Caco-2 (cell line): ENCODE data around the gene INPP5J. TPM values are rescaled to one million over a fixed set of nuclear protein-coding genes. Genes with fewer than 3 reads are reported as not detected.

ENCODE experiments used
- BruUV-seq: library from RNA; stranded (reverse); fragments of 400-500 nt; replicated peaks from 2 replicates; lab custom pipeline; 2021; lab: Mats Ljungman, UMichigan
- CTCF ChIA-PET: fragments of 300-600 bp; sonication (Branson Sonifier 250); formaldehyde crosslinking; loops from one replicate; lab custom pipeline; 2022; ENCODE audit warnings: antibody characterized with exemption; lab: Charles Lee
- POLR2A ChIA-PET: fragments of 300-600 bp; sonication (Branson Sonifier 250); formaldehyde crosslinking; loops from one replicate; lab custom pipeline; 2022; ENCODE audit warnings: antibody characterized with exemption; lab: Charles Lee
- DNase-seq, 2 experiments: peaks; one replicate each; pipeline versions ENCODE4 v3.0.0 to v3.0.0-alpha.2; 2020 to 2022
- H3K27me3 ChIP-seq: replicated peaks from 2 replicates; pipeline ENCODE4 v1.6.0; 2011; ENCODE audit warnings: low read length; ENCODE audit not compliant: control insufficient read depth, insufficient read depth
- H3K36me3 ChIP-seq: 2 replicates; pipeline ENCODE4 v1.5.1; 2011; ENCODE audit warnings: low read length; ENCODE audit not compliant: control insufficient read depth, insufficient read depth
- H3K4me1 ChIP-seq: fragments of 250-450 bp; sonication (Bioruptor Pico); 2 replicates; pipeline ENCODE4 v1.5.1; 2020; ENCODE audit warnings: mild to moderate bottlenecking
- H3K4me3 ChIP-seq: 2 replicates; pipeline ENCODE4 v1.5.1; 2011; ENCODE audit warnings: low read depth, mild to moderate bottlenecking, control low read depth, low read length
- H3K9me3 ChIP-seq: fragments of 250-450 bp; sonication (Bioruptor Pico); 2 replicates; pipeline ENCODE4 v1.5.1; 2020; ENCODE audit warnings: mild to moderate bottlenecking, moderate library complexity
- H3K27ac Mint-ChIP-seq: one replicate; pipeline ENCODE4 v1.8.0; 2022; ENCODE audit warnings: mixed read lengths; ENCODE audit not compliant: unreplicated experiment
- H3K27me3 Mint-ChIP-seq: one replicate; pipeline ENCODE4 v1.8.0; 2022; ENCODE audit warnings: mixed read lengths; ENCODE audit not compliant: insufficient read depth, unreplicated experiment
- H3K36me3 Mint-ChIP-seq: one replicate; pipeline ENCODE4 v1.8.0; 2022; ENCODE audit warnings: mild to moderate bottlenecking, mixed read lengths; ENCODE audit not compliant: insufficient read depth, unreplicated experiment
- H3K4me1 Mint-ChIP-seq: one replicate; pipeline ENCODE4 v1.8.0; 2022; ENCODE audit warnings: low read depth, mixed read lengths; ENCODE audit not compliant: unreplicated experiment
- H3K4me3 Mint-ChIP-seq: one replicate; pipeline ENCODE4 v1.8.0; 2022; ENCODE audit warnings: mild to moderate bottlenecking, moderate library complexity, mixed read lengths; ENCODE audit not compliant: unreplicated experiment
- H3K9me3 Mint-ChIP-seq: one replicate; pipeline ENCODE4 v1.8.0; 2022; ENCODE audit warnings: mixed read lengths; ENCODE audit not compliant: unreplicated experiment
- CTCF ChIP-seq, 2 experiments: fragments of 200-600 bp in 1 of 2; IDR thresholded peaks; 1 replicate in 1 of 2; 2 replicates in 1 of 2; pipeline versions ENCODE4 v1.5.1 to v1.8.0; 2011 to 2022; ENCODE audit warnings: antibody characterized with exemption in 1 of 2, control low read depth in 1 of 2, inconsistent platforms in 1 of 2, low read depth in 1 of 2, low read length in 1 of 2, mild to moderate bottlenecking in 1 of 2, moderate library complexity in 1 of 2; ENCODE audit not compliant: insufficient read depth in 1 of 2, severe bottlenecking in 1 of 2, unreplicated experiment in 1 of 2
- intact Hi-C: fragments of 100-400 bp; cut with micrococcal nuclease; formaldehyde crosslinking; loops from one replicate; pipeline ENCODE4 v1.10.0; 2022; ENCODE audit not compliant: unreplicated experiment
- total RNA-seq: library from RNA; stranded (reverse); gene quantifications from 2 replicates; pipeline ENCODE4 v1.2.3, GENCODE V29; 2022

The INPP5J gene
- total RNA-seq, 1 experiment from 2014 or later, result 6.8 TPM

GRCh38 chr22:31106001-31106571 lies 16.7 kb upstream of the INPP5J start:
- Mint-ChIP-seq H3K27me3 (no peaks in the 10 kb centered on the region), H3K27ac (no peak overlapping the region), H3K36me3 (peaks cover 6% of the 10 kb centered on the region), H3K4me3 (no peak overlapping the region), H3K9me3 (no peaks in the 10 kb centered on the region), H3K4me1 (peaks cover 7% of the 10 kb centered on the region)
- Histone ChIP-seq H3K36me3 (no peaks in the 10 kb centered on the region), H3K27me3 (no peaks in the 10 kb centered on the region), H3K4me3 (no peak overlapping the region), H3K9me3 (no peaks in the 10 kb centered on the region), H3K4me1 (no peaks in the 10 kb centered on the region)
- no TSS peak for BruUV-seq
- no peak for DNase-seq
- no peak for TF ChIP-seq CTCF (IDR thresholded peaks at IDR 0.05; ENCODE audit: insufficient read depth in 1 of 2, low read depth in 1 of 2, low read length in 1 of 2, severe bottlenecking in 1 of 2, unreplicated experiment in 1 of 2)
- ChIA-PET CTCF (interaction anchor here (1.4 to 2.5 kb wide), 2 partner anchors 27 to 43 kb away, joined by 6 to 10 read pairs; no protein-coding TSS in a partner anchor), POLR2A (no interaction called here)
- intact Hi-C loops, result no loop called here

- H3K27me3 ChIP-seq, result no peaks in the 10 kb centered on the region
- intact Hi-C loops, result loop anchor here (1.0 kb wide), 1 partner anchor 43 kb away; no protein-coding TSS in a partner anchor
- BruUV-seq, result no TSS peak
- H3K27ac Mint-ChIP-seq, result peak overlapping the region; percentile 49
- peaks cover 6% of the 10 kb centered on the region for H3K36me3 Mint-ChIP-seq
- no peak for DNase-seq
- H3K9me3 Mint-ChIP-seq, result no peaks in the 10 kb centered on the region
- no peak overlapping the region for H3K4me3 ChIP-seq
- ChIA-PET POLR2A (interaction anchor here (0.7 kb wide), 1 partner anchor 138 kb away, joined by 3 read pairs; the partner anchor contains the start of genes MORC2 and TUG1), CTCF (interaction anchor here (0.8 to 2.5 kb wide), 3 partner anchors 28 to 142 kb away, joined by 4 to 10 read pairs (median 6); no protein-coding TSS in a partner anchor)
- H3K4me3 Mint-ChIP-seq, result peak overlapping the region; percentile 54
- no peak for TF ChIP-seq CTCF (IDR thresholded peaks at IDR 0.05; ENCODE audit: insufficient read depth in 1 of 2, low read depth in 1 of 2, low read length in 1 of 2, severe bottlenecking in 1 of 2, unreplicated experiment in 1 of 2)
- no peaks in the 10 kb centered on the region for H3K36me3 ChIP-seq
- no peaks in the 10 kb centered on the region for H3K27me3 Mint-ChIP-seq
- H3K4me1 ChIP-seq, result no peaks in the 10 kb centered on the region
- peaks cover 7% of the 10 kb centered on the region for H3K4me1 Mint-ChIP-seq
- H3K9me3 ChIP-seq, result no peaks in the 10 kb centered on the region
These were observed 16.0 kb upstream of the INPP5J start for GRCh38 chr22:31106731-31107177.

- ChIA-PET CTCF (interaction anchor here (0.6 to 2.5 kb wide), 12 partner anchors 26 to 533 kb away, joined by 3 to 10 read pairs (median 4); partner anchors contain the start of genes MORC2, SMTN and TUG1), POLR2A (interaction anchor here (0.7 kb wide), 1 partner anchor 138 kb away, joined by 3 read pairs; the partner anchor contains the start of genes MORC2 and TUG1)
- Mint-ChIP-seq H3K4me1 (peaks cover 7% of the 10 kb centered on the region), H3K36me3 (peaks cover 6% of the 10 kb centered on the region), H3K27ac (peak within 1 kb of the TSS; percentile 49), H3K27me3 (no peaks in the 10 kb centered on the region), H3K4me3 (peak within 1 kb of the TSS; percentile 79), H3K9me3 (no peaks in the 10 kb centered on the region)
- no peaks in the 10 kb centered on the region for H3K4me1 ChIP-seq
- peak within 1 kb of the TSS; percentile 33 for H3K4me3 ChIP-seq
- BruUV-seq, result no TSS peak
- no peaks in the 10 kb centered on the region for H3K36me3 ChIP-seq
- DNase-seq, result peak; percentile 86 to 91
- peak; percentile 64 to 88 for TF ChIP-seq CTCF (IDR thresholded peaks at IDR 0.05; ENCODE audit: insufficient read depth in 1 of 2, low read depth in 1 of 2, low read length in 1 of 2, severe bottlenecking in 1 of 2, unreplicated experiment in 1 of 2)
- no peaks in the 10 kb centered on the region for H3K27me3 ChIP-seq
- H3K9me3 ChIP-seq, result no peaks in the 10 kb centered on the region
- intact Hi-C loops, result loop anchor here (1.0 kb wide), 1 partner anchor 42 kb away; no protein-coding TSS in a partner anchor
These were observed 15.4 kb upstream of the INPP5J start, which contains the start of gene SELENOM for GRCh38 chr22:31107178-31107893. SELENOM (minus strand) TSS chr22:31107568; CDS start chr22:31107505, 63 bp downstream.
